Activated B cell treated with CpG ODN at 0.5 μM for 24 hours (primary cell): ENCODE results near the gene SCNN1B. TPM values are rescaled to one million over a fixed set of nuclear protein-coding genes. Genes with fewer than 3 reads are reported as not detected.

ENCODE experiments used
- ATAC-seq: fragments of 200-7000 bp; cut with Tn5 transposase; one replicate; pipeline ENCODE4 v1.10.0; 2021; ENCODE audit warnings: low read depth, mild to moderate bottlenecking, moderate library complexity
- CTCF ChIA-PET: fragments of 350-600 bp; sonication (Branson Sonifier 250); formaldehyde crosslinking; loops from one replicate; lab custom pipeline; 2021; ENCODE audit warnings: antibody characterized with exemption; lab: Charles Lee
- POLR2A ChIA-PET: fragments of 350-600 bp; sonication (Branson Sonifier 250); formaldehyde crosslinking; loops from one replicate; lab custom pipeline; 2021; ENCODE audit warnings: antibody characterized with exemption; lab: Charles Lee
- DNase-seq: peaks from one replicate; pipeline ENCODE4 v3.0.0; 2022
- H3K27ac Mint-ChIP-seq: one replicate; pipeline ENCODE4 v1.8.0; 2020; ENCODE audit warnings: mixed read lengths
- H3K27me3 Mint-ChIP-seq: one replicate; pipeline ENCODE4 v1.8.0; 2021; ENCODE audit warnings: mixed read lengths
- H3K36me3 Mint-ChIP-seq: one replicate; pipeline ENCODE4 v1.8.0; 2021; ENCODE audit warnings: low read depth, mixed read lengths
- H3K4me1 Mint-ChIP-seq: one replicate; pipeline ENCODE4 v1.8.0; 2021; ENCODE audit warnings: mixed read lengths
- H3K4me3 Mint-ChIP-seq: one replicate; pipeline ENCODE4 v1.8.0; 2020; ENCODE audit warnings: mild to moderate bottlenecking, mixed read lengths
- H3K9me3 Mint-ChIP-seq: one replicate; pipeline ENCODE4 v1.8.0; 2020; ENCODE audit warnings: mixed read lengths
- intact Hi-C: fragments of 100-400 bp; cut with micrococcal nuclease; formaldehyde crosslinking; loops from one replicate; pipeline ENCODE4 v1.15.1; 2024
- total RNA-seq: library from RNA; stranded (reverse); gene quantifications from 2 replicates; pipeline ENCODE4 v1.2.3, GENCODE V29; 2022
- TF ChIP-seq, protein P1 (sequence below): fragments of 200-600 bp; IDR thresholded peaks from one replicate; pipeline ENCODE4 v1.8.0; 2022; ENCODE audit warnings: antibody characterized with exemption, mild to moderate bottlenecking

Gene SCNN1B
- total RNA-seq, 1 donor from 2014 or later = not detected

DNA sequence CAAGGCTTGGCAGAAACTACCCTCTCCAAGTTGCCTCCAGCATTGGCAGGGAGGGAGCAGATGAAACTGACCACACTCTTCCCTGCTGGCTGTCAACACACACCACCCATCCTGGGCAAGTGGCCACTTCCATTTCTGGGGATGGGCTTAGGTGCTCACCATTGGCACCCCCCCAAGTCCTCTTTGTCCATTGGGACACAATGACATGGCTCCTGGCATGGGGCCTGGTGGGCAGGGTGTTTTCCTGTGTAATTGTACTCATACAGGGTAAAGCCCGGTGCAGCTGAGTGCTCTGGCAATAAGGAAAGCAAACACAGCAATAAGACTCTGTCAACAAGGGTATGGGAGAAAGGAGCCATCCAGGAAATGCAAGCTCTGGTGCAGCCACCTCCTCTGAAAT lies 22.6 kb downstream of the SCNN1B start:
- POLR2A ChIA-PET = no interaction called here

DNA sequence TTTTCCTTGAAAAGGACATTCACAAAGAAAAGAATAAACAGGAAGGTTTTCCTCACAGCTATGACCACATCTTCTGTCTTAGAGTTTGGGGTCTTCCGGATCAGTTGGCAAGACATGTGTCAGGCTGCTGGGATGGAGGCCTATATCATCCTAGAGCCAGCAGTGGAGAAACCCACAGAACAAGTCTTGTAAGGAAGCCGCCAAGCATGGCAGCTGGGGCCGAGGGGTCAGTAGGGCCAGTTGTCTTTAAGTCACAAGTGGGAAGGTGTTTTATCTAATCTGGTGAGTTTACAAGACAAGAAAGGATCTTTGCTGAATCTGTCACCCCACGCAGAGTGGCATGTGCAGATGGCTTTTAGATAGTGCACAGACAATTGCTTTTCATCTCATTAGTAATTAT lies 25.7 kb downstream of the SCNN1B start:
- peaks cover 10% of the 10 kb centered on the region for H3K4me1 Mint-ChIP-seq
- ChIA-PET POLR2A (no interaction called here), CTCF (no interaction called here)
- DNase-seq = no peak
- no peak overlapping the region for H3K27ac Mint-ChIP-seq
- H3K27me3 Mint-ChIP-seq = no peaks in the 10 kb centered on the region
- ATAC-seq = no peak
- intact Hi-C loops = no loop called here
- no peaks in the 10 kb centered on the region for H3K9me3 Mint-ChIP-seq
- H3K4me3 Mint-ChIP-seq = no peak overlapping the region
- no peaks in the 10 kb centered on the region for H3K36me3 Mint-ChIP-seq
- TF ChIP-seq, protein P1, sequence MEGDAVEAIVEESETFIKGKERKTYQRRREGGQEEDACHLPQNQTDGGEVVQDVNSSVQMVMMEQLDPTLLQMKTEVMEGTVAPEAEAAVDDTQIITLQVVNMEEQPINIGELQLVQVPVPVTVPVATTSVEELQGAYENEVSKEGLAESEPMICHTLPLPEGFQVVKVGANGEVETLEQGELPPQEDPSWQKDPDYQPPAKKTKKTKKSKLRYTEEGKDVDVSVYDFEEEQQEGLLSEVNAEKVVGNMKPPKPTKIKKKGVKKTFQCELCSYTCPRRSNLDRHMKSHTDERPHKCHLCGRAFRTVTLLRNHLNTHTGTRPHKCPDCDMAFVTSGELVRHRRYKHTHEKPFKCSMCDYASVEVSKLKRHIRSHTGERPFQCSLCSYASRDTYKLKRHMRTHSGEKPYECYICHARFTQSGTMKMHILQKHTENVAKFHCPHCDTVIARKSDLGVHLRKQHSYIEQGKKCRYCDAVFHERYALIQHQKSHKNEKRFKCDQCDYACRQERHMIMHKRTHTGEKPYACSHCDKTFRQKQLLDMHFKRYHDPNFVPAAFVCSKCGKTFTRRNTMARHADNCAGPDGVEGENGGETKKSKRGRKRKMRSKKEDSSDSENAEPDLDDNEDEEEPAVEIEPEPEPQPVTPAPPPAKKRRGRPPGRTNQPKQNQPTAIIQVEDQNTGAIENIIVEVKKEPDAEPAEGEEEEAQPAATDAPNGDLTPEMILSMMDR = no peak

More for the DNA sequence above, 22.6 kb downstream of the SCNN1B start:
- H3K4me3 Mint-ChIP-seq = no peak overlapping the region
- TF ChIP-seq, protein P1 = no peak
- no peak for DNase-seq
- peaks cover 10% of the 10 kb centered on the region for H3K4me1 Mint-ChIP-seq
- H3K27me3 Mint-ChIP-seq = no peaks in the 10 kb centered on the region
- no peak for ATAC-seq
- CTCF ChIA-PET = no interaction called here
- no peaks in the 10 kb centered on the region for H3K36me3 Mint-ChIP-seq
- no peak overlapping the region for H3K27ac Mint-ChIP-seq
- no peaks in the 10 kb centered on the region for H3K9me3 Mint-ChIP-seq
- intact Hi-C loops = no loop called here

DNA sequence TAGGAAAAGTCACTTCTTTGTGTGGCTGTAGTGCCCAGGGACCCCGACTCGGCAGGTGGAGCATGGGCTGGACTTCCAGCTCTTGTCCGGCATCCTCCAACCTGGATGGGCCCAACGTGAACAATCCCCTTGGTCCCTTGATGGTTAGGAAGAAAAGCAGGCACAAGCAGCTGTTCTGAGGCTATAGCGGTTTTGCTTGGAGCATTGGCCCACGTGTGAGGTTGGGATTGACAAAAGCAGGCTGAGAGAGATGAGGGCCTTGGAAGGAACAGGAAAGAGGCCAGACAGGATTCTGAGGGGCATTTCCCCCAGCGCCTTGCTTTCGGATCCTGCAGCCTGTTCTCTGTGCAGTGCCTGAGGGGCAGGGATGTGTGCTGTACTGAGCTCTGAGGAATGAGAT lies 28.1 kb downstream of the SCNN1B start:
- intact Hi-C loops = no loop called here
- Mint-ChIP-seq H3K27me3 (no peaks in the 10 kb centered on the region), H3K4me1 (peaks cover 14% of the 10 kb centered on the region), H3K36me3 (no peaks in the 10 kb centered on the region), H3K4me3 (no peak overlapping the region), H3K9me3 (no peaks in the 10 kb centered on the region), H3K27ac (no peak overlapping the region)
- ATAC-seq (no peak), DNase-seq (no peak)
- CTCF ChIA-PET = no interaction called here
- POLR2A ChIA-PET = no interaction called here
- TF ChIP-seq, protein P1 = no peak

DNA sequence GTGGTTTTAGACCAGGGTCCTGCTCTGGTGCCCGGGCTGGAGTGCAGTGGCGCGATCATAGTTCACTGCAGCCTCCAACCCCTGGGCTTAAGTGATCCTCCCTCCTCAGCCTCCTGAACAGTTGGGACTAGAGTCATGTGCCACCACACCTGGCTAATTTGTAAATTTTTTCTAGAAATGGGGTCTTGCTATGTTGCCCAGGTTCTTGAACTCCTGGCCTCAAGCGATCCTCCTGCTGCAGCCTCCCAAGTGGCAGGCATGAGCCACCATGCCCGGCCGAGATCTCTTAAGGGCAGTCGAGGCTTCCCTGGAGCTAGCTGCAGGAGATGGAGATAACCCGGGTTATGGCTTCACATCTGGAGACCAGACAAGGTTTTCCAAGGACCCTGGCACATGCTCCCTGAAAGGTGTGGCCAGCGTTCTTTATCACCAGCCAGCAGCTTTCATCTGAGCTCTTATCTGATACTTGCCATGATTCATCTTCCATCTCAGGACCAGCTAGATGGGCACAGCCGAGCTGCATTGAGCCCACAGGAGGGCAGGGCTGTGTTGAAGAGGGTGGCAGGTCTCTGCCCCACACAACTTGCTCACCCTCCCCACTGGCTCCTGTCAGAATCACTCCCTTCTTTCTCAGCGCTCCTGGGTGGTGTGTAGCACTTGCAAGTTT lies 28.6 kb downstream of the SCNN1B start:
- no peaks in the 10 kb centered on the region for H3K27me3 Mint-ChIP-seq
- H3K9me3 Mint-ChIP-seq = no peaks in the 10 kb centered on the region
- no peak for ATAC-seq
- TF ChIP-seq, protein P1 = no peak
- H3K4me3 Mint-ChIP-seq = no peak overlapping the region
- intact Hi-C loops = no loop called here
- ChIA-PET POLR2A (no interaction called here), CTCF (no interaction called here)
- no peak overlapping the region for H3K27ac Mint-ChIP-seq
- H3K36me3 Mint-ChIP-seq = no peaks in the 10 kb centered on the region
- no peak for DNase-seq
- peaks cover 17% of the 10 kb centered on the region for H3K4me1 Mint-ChIP-seq

DNA sequence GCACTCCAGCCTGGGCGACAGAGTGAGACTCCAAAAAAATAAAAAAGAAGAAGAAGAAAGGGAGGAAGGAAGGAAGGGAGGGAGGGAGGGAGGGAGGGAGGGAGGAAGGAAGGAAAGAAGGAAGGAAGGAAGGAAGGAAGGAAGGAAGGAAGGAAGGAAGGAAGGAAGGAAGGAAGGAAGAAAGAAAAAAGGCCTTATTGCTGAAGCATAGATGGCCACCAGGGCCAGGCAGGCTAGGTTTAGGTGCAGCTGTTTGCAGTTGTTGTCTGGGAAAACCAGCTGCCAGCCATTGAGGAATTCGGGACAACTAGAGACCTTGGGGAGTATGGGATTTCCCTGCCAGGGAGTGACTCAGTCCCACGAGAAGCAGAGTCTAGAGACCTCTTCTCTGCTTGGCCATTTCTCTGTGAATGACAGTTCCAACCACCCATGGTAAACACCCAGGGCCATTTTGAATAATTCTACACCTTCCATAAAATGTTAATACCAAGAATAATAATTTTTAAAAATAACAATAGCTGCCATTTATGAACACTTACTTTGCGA lies 31.0 kb downstream of the SCNN1B start:
- Mint-ChIP-seq H3K36me3 (no peaks in the 10 kb centered on the region), H3K4me3 (no peak overlapping the region), H3K4me1 (peaks cover 28% of the 10 kb centered on the region), H3K27ac (no peak overlapping the region), H3K27me3 (no peaks in the 10 kb centered on the region), H3K9me3 (no peaks in the 10 kb centered on the region)
- no peak for ATAC-seq
- intact Hi-C loops = no loop called here
- no peak for DNase-seq
- ChIA-PET CTCF (no interaction called here), POLR2A (interaction anchor here (0.5 kb wide), 1 partner anchor 187 kb away, joined by 4 read pairs; no protein-coding TSS in a partner anchor)
- TF ChIP-seq, protein P1 = no peak
